GM19452 (cell line): Measurements from ENCODE around the gene TBC1D5.
"Not testable (repeated sequence)": the region's sequence is repeated elsewhere in the genome, so short reads cannot be mapped to it uniquely, and the experiment has no call there.

Source experiments
- ATAC-seq: cut with Tn5 transposase; IDR thresholded peaks from one replicate; pipeline ENCODE4 v1.9.1; 2021; ENCODE audit not compliant: unreplicated experiment

The TBC1D5 gene

GRCh38 chr3:17491601-17492000 is 250.8 kb downstream of the TBC1D5 start:
- ATAC-seq, result no peak

- ATAC-seq, result not testable (repeated sequence)
Measured at GRCh38 chr3:17491190-17491589, 251.2 kb downstream of the TBC1D5 start.

- no peak for ATAC-seq
Measured at GRCh38 chr3:17489139-17489538, 253.3 kb downstream of the TBC1D5 start.

DNA sequence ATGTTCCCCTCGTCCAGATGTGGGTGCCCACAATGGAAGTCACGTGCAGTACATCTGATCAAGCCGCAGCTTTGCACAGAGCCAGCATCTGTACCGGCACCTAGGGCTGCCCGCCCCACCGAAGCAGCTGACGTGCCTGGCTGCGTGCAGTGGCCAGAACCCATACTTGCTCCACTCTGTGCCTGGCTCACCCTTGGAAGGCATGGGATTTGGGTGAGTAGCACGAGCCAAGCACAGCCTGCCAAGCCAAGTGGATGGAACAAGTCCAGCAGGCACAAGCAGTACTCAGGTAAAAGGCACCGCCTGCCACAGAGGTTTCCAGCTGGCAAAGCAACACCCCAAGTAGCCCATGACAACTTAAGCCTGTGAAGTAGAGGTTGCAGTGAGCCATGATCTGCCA is 261.3 kb downstream of the TBC1D5 start:
- ATAC-seq, result no peak

DNA sequence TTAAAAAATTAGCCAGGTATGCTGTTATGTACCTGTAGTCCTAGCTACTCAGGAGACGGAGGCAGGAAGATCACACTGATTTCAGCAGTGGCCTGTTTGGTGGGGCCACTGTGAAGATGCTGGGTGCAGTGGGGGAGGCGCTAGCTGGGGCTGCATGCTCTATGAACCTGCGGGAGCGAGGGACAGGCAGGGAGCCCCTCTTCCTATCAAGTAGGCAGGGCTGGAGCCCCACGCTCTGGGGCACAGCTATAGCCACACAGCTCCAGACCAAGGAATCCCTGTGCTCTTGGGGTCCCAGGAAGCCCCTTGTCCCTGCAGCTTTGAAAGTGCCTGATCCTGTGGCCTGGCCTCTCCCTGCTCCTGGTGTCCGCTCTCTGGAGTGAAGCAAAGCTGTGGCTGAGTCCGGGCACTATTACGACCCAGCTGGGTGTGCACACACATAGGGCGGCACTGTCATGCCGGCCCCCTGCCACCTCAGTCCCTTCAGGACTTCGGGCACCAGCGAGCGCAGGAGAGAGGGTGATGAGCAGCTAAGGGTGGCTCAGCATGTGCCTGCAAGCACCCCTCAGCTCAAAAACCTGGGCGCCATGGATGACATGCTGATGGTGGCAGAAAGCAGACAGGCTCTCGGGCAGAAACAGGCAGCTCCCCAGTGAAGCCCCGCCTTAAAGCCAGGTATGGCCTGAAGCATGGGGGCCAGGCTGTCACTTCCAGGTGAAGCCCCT is 262.6 kb downstream of the TBC1D5 start:
- no peak for ATAC-seq

DNA sequence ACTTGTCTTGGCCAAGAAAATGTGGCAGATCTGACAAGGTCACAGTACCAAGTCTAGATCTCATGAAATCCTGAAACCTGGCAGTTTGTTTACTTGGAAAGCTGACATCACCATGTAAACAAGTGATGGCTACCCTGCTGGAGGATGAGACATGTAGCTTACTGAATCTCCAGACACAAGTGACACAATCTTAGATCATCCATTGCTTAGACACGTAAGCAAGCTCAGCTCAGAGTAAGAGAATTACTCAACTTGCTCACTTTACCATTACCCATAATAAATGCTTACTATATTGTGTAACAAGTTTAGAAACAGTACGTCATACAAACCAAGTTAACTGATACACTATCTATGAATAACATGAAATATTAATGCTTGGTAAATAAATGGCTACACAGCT is 263.8 kb downstream of the TBC1D5 start:
- ATAC-seq, result no peak

DNA sequence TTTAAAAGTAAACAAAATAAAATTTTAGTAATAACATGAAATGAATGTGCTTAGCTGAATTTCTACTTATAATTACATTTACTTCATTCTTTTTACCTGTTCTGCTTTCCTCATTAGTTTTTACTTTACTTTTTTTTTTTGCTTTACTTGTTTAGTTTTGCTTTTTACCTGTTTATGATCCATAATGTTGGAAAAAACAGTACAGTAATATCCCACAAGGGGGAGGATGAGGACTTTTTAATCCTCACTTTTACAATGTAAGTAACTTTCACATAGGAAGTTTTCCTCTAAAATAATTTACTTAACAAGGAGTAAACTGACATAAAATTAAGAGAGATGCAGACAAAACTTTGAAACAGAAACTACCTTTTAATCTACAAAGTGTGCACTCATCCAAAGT is 268.7 kb downstream of the TBC1D5 start:
- ATAC-seq, result no peak

DNA sequence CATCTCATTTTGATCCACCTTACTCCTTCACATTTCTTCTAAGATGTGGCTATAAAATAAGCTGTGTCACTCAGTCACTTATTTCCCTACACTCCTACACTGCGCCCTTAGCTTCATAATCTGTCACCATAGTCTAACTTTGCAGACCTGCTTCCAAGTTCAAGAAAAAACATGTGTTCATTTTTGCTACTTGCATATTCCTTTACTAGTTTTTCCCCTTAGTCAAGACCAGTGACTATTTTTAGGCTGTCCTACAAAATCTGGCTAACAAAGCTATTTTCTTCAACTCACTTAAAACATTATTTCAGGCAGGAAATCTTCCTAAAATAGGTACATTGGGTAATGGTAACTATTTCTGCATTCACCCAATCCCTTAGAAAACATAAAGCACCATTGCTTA is 272.5 kb downstream of the TBC1D5 start:
- no peak for ATAC-seq

DNA sequence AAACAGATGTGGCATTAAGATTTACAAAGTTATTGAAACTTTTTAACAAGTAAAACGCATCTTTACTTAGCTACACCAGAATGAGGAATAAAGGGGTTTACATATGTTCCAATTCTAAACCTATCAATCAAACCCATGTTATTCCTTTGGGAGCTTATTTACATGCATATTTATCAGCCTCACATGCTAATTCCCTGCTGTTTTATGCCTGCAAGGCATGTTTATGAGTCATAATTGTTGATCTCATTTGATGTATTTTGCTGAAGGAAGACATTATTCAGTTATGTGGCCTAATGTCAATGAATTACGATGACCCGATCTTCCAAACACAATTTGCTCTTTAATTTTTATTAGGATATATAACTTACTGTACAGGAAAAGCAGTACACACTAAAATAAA is 272.9 kb downstream of the TBC1D5 start:
- ATAC-seq, result no peak

- ATAC-seq, result no peak
Measured at GRCh38 chr3:17466028-17466427, 276.4 kb downstream of the TBC1D5 start.

DNA sequence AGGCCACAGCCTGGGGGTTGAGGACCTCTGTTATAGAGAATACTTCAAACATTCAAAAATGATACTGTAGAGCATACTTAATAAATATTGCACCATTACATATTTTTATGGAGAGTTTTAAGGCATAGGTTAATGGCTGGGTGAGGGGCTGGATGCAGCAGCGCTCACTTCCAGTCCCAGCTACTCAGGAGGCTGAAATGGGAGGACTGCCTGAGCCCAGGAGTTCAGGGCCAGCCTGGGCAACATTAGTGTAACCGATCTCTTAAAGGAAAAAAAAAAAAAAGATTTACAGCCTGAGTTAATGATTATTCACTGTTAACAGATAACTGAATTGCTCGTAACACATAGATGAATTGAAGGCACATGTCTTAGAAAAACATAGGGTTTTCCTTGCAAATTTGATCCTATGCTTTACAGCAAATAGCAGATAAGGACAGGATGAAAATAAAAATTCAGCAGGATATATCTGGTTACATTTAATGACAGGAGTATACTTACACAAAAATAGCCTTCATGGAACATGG is 282.9 kb downstream of the TBC1D5 start:
- ATAC-seq, result no peak

DNA sequence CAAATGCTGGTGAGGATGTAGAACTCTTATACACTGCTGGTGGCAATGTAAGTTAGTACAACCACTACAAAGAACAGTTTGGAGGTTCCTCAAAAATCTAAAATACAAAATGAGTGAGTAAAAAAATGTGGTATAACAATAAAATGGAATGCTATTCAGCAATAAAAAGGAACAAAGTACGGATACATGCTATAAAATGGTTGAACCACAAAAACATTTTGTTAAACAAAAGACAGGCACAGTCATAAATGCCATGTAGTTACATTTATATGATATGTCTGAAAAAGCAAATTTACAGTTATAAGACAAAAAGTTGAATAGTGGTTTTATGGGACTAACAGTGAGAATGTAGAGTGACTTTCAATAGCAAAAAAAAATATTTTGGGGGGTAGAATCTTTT is 285.8 kb downstream of the TBC1D5 start:
- no peak for ATAC-seq

DNA sequence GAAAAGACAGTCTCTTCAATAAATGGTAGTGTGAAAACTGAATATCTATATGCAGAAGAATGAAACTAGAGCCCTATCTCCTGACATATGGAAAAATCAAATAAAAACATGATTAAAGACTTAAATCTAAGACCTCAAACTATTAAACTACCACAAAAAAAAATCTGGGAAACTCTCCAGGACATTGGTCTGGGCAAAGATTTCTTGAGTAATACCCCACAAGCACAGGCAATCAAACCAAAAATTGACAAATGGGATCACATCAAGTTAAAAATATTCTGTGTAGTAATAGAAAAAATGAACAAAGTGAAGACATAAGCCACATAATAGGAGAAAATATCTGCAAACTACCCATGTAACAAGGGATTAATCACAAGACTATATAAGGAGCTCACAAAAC is 286.4 kb downstream of the TBC1D5 start:
- no peak for ATAC-seq

GRCh38 chr3:17444865-17445264 is 297.6 kb downstream of the TBC1D5 start:
- ATAC-seq, result no peak

GRCh38 chr3:17443142-17443541 is 299.3 kb downstream of the TBC1D5 start:
- no peak for ATAC-seq

- ATAC-seq, result no peak
Measured at GRCh38 chr3:17442332-17443049, 299.9 kb downstream of the TBC1D5 start.

DNA sequence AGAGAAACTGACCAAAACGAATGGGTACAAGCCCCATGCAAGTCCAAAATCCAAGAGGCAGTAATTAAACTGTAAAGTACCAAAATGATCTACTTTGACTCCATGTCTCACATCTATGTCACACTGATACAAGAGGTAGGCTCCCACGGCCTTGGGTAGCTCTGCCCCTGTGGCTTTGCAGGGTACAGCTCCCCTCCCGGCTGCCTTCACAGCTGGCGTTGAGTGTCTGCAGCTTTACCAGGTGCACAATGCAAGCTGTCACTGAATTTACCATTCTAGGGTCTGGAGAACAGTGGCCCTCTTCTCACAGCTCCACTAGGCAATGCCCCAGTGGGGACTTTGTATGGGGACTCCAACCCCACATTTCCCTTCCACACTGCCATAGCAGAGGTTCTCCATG is 308.6 kb downstream of the TBC1D5 start:
- ATAC-seq, result no peak

DNA sequence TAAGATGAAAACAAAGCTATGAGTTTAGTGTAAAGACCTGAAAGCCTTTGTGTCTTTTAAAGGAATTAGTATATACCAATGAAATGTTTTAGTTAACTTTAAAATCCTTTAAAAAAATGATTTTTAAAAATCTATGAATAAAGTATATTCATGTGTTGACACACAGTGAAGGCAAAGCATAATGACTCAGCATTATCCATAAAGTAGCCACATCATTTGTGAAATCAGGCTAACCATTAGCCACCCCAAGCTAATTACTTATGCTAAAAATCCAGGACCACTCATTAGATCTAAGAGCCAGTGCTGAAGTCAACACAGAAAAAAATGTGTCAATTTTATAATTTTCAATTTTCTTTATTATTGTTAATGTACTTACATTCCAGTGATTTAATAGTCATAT is 310.2 kb downstream of the TBC1D5 start:
- ATAC-seq, result peak; percentile 63

- no peak for ATAC-seq
Measured at GRCh38 chr3:17431484-17432045, 310.9 kb downstream of the TBC1D5 start.

DNA sequence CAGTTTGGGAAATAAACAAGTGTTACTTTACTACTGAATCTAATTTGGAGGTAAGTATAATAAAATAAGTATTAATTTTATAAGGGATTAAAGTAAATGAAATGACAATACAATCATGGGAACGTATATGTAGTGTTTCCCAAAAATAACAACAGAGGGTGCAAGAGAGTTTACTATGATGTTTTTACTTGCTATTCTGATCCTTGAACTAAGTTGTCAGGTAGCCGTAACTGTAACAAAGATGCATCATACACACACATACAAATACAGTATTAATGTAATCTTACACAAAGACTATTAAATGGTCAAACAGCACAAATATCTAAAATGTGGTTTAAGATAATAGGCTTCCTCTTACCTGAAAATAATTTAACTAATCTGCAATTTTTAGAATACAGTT is 311.4 kb downstream of the TBC1D5 start:
- ATAC-seq, result no peak

GRCh38 chr3:17430582-17430981 is 311.8 kb downstream of the TBC1D5 start:
- no peak for ATAC-seq
